ENCODE measurements around the gene NHLRC2.

Gene NHLRC2

DNA sequence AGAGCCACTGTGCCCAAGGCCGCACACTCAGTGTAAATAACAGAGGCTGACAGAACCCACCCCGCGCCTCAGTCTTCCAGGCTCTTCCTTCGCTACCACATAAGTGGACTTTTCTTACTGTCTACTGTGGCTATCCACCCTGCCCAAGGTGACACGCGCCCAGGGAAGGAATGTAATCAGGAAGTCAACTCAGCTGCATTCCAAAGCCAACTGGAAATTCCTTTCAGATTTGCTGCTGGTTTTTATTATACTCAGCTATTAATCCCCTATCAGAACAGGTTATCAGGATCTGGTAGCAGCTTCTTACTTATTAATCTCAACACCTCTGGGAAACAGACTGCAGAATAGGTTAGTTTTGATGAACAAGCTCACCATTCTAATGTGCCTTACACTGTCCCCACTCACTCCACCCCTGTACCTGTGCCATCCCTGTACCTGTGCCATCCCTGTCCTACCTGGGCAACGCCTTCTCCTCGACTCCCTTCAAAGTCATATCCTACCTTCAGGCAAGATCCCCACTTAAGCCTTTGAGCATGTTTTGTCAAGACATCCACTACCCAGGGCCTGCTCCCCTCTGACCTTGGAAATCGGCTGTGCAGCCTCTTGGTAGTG lies 90.7 kb downstream of the NHLRC2 start:
- no peaks in the 10 kb centered on the region for H3K36me3 ChIP-seq (ENCODE audit: insufficient read depth, low read length)
- H3K9ac ChIP-seq (ENCODE audit: low read depth, low read length) = no peak overlapping the region
- no peak overlapping the region for H3K4me3 ChIP-seq (ENCODE audit: low read length)
- no peaks in the 10 kb centered on the region for H3K27me3 ChIP-seq (ENCODE audit: control insufficient read depth, insufficient read depth, low read length)
- H3K4me1 ChIP-seq (ENCODE audit: control insufficient read depth, insufficient read depth, low read length) = peaks cover 20% of the 10 kb centered on the region
- no peaks in the 10 kb centered on the region for H3K9me3 ChIP-seq (replicated peaks; ENCODE audit: low read length)
- no peak overlapping the region for H3K4me2 ChIP-seq (ENCODE audit: low read length)

DNA sequence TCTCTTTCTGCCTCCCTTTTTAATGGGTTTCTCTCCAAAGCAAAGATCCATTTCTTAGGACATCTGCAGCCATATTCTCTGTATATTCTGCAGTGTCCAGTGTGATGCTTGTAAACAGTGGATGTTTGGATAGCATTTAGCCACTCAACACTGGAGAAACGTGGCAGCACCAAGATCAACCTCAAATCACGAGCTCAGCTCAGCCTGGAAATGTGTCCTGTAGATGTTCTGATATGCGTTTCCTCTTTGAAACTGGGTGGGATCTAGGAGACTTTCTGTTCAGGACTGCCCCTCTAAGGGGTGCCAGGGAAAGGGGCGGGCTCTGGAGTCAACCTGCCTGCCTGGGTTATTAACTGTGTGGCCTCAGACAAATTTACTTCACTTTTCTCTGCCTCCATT lies 91.2 kb downstream of the NHLRC2 start:
- Histone ChIP-seq H3K4me2 (ENCODE audit: low read length) (no peak overlapping the region), H3K4me1 (ENCODE audit: control insufficient read depth, insufficient read depth, low read length) (peaks cover 20% of the 10 kb centered on the region), H3K9ac (ENCODE audit: low read depth, low read length) (no peak overlapping the region), H3K36me3 (ENCODE audit: insufficient read depth, low read length) (no peaks in the 10 kb centered on the region), H3K4me3 (ENCODE audit: low read length) (no peak overlapping the region), H3K27me3 (ENCODE audit: control insufficient read depth, insufficient read depth, low read length) (no peaks in the 10 kb centered on the region), H3K9me3 (replicated peaks; ENCODE audit: low read length) (no peaks in the 10 kb centered on the region)

DNA sequence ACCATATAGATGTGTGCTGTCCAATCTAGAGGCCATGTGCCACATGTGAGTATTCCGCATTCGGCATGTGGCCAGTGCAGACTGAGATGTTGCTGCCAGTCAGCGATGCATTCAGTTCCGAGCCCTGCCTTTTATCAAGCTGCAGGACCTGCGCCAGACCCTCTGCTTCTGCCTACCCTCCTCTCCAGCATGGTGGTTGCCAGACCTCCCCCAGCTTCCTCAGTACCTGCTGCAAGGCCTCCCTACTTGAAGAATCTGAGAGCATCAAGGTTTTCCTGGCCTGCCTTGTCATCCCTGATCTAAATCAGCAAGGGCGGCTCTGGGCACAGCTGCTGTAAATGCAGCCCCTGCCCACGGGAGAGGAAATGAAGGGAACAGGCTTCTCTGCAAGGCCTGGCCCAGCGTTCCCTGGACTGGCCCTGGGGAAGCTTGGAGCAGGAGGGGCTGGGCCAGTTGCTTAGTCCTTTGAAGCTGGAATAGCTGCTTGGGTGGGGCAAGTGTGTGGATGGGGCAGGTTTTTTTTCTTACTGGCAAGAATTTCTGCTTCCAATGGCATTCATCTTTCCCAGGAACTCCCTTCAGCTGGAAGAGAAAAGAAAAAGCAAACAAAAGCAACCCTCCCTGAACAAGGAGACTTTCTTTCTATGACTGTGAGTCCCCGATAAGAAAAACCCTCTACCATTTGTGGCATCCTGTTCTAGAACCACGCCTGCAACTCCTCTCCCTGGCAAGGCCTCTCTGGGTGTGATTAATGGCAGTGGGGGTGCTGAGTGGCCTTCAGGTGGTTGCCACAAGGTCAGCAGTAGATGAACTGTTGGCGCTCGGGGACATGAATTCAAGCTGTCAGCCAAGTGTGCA lies 93.0 kb downstream of the NHLRC2 start:
- no peak overlapping the region for H3K9ac ChIP-seq (ENCODE audit: low read depth, low read length)
- H3K27me3 ChIP-seq (ENCODE audit: control insufficient read depth, insufficient read depth, low read length) = no peaks in the 10 kb centered on the region
- H3K36me3 ChIP-seq (ENCODE audit: insufficient read depth, low read length) = no peaks in the 10 kb centered on the region
- H3K4me3 ChIP-seq (ENCODE audit: low read length) = no peak overlapping the region
- H3K4me2 ChIP-seq (ENCODE audit: low read length) = no peak overlapping the region
- H3K9me3 ChIP-seq (replicated peaks; ENCODE audit: low read length) = no peaks in the 10 kb centered on the region
- H3K4me1 ChIP-seq (ENCODE audit: control insufficient read depth, insufficient read depth, low read length) = peaks cover 20% of the 10 kb centered on the region

DNA sequence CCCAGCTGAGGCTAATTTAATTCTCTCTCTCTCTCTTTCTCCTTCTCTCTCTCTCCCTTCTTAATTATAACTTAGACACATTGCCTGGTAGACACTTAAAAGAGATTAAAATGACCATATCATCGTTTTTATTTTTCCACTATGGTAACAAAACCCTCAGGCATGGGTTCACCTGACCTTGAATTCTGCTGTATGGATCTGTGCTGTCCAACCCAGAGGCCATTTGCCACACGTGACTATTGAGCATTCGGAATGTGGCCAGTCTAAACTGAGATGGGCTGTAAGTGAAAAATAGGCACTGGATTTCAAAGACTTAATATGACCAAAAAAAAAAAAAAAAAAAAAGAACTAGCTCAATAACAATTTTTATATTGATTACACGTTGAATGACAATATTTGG lies 93.6 kb downstream of the NHLRC2 start:
- no peak overlapping the region for H3K4me3 ChIP-seq (ENCODE audit: low read length)
- no peaks in the 10 kb centered on the region for H3K9me3 ChIP-seq (replicated peaks; ENCODE audit: low read length)
- no peaks in the 10 kb centered on the region for H3K36me3 ChIP-seq (ENCODE audit: insufficient read depth, low read length)
- H3K4me1 ChIP-seq (ENCODE audit: control insufficient read depth, insufficient read depth, low read length) = peaks cover 20% of the 10 kb centered on the region
- H3K9ac ChIP-seq (ENCODE audit: low read depth, low read length) = no peak overlapping the region
- no peak overlapping the region for H3K4me2 ChIP-seq (ENCODE audit: low read length)
- H3K27me3 ChIP-seq (ENCODE audit: control insufficient read depth, insufficient read depth, low read length) = no peaks in the 10 kb centered on the region

DNA sequence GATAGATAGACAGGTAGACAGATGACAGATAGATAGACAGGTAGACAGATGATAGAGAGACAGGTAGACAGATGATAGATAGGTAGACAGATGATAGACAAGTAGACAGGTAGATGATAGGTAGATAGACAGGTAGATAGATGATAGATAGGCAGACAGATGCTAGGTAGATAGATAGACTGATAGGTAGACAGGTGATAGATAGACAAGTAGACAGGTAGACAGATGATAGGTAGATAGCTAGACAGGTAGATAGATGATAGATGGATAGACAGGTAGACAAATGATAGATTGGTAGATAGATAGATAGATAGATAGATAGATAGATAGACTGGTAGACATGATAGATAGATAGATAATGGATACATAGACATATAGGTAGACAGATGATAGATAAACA lies 95.8 kb downstream of the NHLRC2 start:
- H3K9ac ChIP-seq (ENCODE audit: low read depth, low read length) = no peak overlapping the region
- H3K36me3 ChIP-seq (ENCODE audit: insufficient read depth, low read length) = no peaks in the 10 kb centered on the region
- peaks cover 11% of the 10 kb centered on the region for H3K4me1 ChIP-seq (ENCODE audit: control insufficient read depth, insufficient read depth, low read length)
- H3K4me3 ChIP-seq (ENCODE audit: low read length) = no peak overlapping the region
- H3K9me3 ChIP-seq (replicated peaks; ENCODE audit: low read length) = no peaks in the 10 kb centered on the region
- H3K4me2 ChIP-seq (ENCODE audit: low read length) = no peak overlapping the region
- H3K27me3 ChIP-seq (ENCODE audit: control insufficient read depth, insufficient read depth, low read length) = no peaks in the 10 kb centered on the region

DNA sequence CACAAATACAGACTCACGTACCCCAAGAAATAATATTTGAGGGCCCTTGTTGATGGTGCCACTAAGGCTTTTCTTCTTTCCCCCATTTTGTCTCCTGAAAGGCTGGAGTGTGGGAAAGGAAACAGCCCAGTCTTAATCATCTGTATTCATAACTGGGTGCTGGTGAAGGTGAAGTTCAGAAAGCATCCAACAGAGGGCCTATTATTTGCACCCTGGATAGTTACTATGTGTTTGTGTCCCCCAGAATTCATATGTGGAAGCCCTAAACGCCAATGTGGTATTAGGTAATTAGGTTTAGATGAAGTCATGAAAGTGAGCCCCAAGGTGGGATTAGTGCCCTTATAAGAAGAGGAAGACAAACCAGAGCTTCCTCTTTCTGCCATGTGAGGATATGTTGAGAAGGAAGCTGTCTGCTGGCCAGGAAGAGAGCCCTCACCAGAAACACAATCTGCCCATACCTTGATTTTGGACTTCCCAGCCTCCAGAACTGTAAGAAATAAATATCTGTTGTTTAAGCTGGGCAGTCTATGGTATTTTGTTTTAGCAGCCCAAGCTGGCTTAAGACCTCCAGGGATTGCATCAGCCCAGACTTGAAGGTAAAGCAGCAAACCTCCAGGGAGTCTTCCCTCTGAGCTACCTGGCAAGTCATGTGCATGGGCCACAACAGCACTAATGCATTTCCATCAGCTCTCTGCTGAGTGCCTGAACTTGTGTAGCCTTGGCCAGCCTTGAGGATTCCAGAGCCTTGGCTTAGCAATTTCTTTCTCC lies 99.2 kb downstream of the NHLRC2 start:
- Histone ChIP-seq H3K4me1 (ENCODE audit: control insufficient read depth, insufficient read depth, low read length) (peaks cover 20% of the 10 kb centered on the region), H3K4me2 (ENCODE audit: low read length) (no peak overlapping the region), H3K4me3 (ENCODE audit: low read length) (no peak overlapping the region), H3K36me3 (ENCODE audit: insufficient read depth, low read length) (no peaks in the 10 kb centered on the region), H3K27me3 (ENCODE audit: control insufficient read depth, insufficient read depth, low read length) (no peaks in the 10 kb centered on the region), H3K9ac (ENCODE audit: low read depth, low read length) (no peak overlapping the region), H3K9me3 (replicated peaks; ENCODE audit: low read length) (no peaks in the 10 kb centered on the region)

DNA sequence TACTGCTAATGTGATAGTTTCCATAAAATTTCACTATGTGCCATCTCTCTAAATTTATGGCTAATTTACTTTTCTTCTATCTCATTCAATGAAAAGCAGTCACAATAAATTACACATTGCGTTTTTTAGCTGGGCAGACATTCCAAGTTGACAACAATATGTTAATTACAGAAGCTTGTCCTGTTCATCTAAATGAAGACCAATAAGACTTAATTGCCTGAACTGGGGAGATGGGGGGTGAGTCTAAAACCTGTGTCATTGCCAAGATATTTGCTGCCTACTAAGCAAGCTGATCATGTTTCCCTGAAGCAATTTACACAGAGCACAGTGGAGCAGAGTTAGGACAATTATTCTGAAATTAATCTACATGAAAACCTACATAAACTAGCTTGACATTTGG lies 99.9 kb downstream of the NHLRC2 start:
- H3K27me3 ChIP-seq (ENCODE audit: control insufficient read depth, insufficient read depth, low read length) = no peaks in the 10 kb centered on the region
- H3K9ac ChIP-seq (ENCODE audit: low read depth, low read length) = no peak overlapping the region
- no peaks in the 10 kb centered on the region for H3K36me3 ChIP-seq (ENCODE audit: insufficient read depth, low read length)
- H3K9me3 ChIP-seq (replicated peaks; ENCODE audit: low read length) = no peaks in the 10 kb centered on the region
- no peak overlapping the region for H3K4me3 ChIP-seq (ENCODE audit: low read length)
- peaks cover 27% of the 10 kb centered on the region for H3K4me1 ChIP-seq (ENCODE audit: control insufficient read depth, insufficient read depth, low read length)
- no peak overlapping the region for H3K4me2 ChIP-seq (ENCODE audit: low read length)

DNA sequence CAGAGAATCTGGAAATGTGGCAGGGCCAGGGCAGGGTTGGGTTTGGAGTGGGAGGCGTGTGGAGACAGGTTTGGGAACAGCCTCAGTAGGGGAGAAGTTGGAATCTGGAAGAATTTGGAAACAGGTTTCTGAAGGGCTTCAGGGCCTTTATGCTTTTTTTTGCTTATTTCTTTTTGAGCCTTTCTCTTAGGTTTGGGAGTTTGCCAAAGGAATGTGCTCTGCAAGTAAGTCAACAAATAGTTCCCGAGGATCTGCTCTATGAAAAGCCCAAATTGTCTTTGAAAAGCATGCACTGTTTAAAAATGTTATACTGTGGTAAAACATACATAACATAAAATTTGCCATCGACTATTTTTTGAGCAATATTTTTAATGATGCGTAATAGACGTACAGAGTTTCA lies 102.6 kb downstream of the NHLRC2 start:
- Histone ChIP-seq H3K36me3 (ENCODE audit: insufficient read depth, low read length) (no peaks in the 10 kb centered on the region), H3K4me3 (ENCODE audit: low read length) (no peak overlapping the region), H3K9ac (ENCODE audit: low read depth, low read length) (peak overlapping the region; percentile 15), H3K9me3 (replicated peaks; ENCODE audit: low read length) (no peaks in the 10 kb centered on the region), H3K27me3 (ENCODE audit: control insufficient read depth, insufficient read depth, low read length) (no peaks in the 10 kb centered on the region), H3K4me1 (ENCODE audit: control insufficient read depth, insufficient read depth, low read length) (peaks cover 32% of the 10 kb centered on the region), H3K4me2 (ENCODE audit: low read length) (no peak overlapping the region)

DNA sequence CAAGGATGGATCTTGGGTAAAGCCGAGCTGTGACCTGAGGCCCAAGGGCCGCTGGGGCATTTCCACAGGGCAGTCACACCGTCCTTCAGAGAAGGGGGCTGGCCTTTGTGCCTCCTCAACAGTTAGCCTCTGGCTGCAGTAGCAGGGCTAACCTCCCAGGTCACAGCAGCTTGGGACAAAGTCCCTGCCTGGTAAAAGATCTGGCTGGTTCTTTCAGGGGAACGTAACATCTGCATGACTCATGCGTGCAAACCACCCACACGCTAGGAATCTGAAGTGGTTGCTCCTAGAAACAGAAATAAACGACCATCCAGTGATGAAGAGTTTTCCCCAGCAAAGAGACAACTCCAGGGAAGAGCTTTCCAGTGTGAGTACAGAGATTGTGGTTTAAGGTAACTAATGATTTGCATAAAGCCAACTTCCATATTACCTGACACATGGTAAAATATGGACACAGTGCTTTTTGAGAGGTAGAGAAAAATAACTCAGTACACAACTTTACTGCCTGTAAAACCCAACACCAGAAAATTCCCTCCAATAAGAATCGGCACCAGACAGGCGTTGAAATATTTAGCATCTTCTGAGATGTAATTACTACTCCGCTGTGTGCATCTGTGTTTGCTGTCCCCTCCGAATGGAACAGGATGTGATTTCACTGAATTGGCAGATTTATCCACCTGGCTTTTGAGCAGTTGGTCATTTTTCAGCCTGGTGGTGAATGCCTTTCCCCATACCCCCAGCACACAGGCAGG lies 104.3 kb downstream of the NHLRC2 start:
- no peaks in the 10 kb centered on the region for H3K36me3 ChIP-seq (ENCODE audit: insufficient read depth, low read length)
- peaks cover 32% of the 10 kb centered on the region for H3K4me1 ChIP-seq (ENCODE audit: control insufficient read depth, insufficient read depth, low read length)
- H3K9ac ChIP-seq (ENCODE audit: low read depth, low read length) = peak overlapping the region; percentile 44
- peak overlapping the region; percentile 18 for H3K4me3 ChIP-seq (ENCODE audit: low read length)
- H3K27me3 ChIP-seq (ENCODE audit: control insufficient read depth, insufficient read depth, low read length) = no peaks in the 10 kb centered on the region
- H3K4me2 ChIP-seq (ENCODE audit: low read length) = peak overlapping the region; percentile 68
- no peaks in the 10 kb centered on the region for H3K9me3 ChIP-seq (replicated peaks; ENCODE audit: low read length)

DNA sequence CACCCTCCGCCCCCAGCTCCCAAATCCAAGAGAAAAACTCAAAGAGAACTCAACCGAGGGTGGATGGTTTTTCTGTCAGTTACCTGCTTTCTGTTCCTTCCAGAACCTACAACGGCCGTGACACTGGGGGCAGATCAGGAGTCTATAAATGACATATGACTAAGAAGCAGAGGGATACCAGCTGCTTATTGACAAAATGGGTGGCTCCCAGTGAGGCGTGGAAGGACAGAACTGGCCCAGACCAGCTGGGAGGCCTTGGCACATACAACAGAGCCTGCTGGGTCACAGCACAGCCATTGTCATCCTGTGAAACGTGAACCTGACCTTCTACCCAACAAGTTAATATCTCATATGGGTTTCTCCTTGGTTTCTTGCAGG lies 104.9 kb downstream of the NHLRC2 start:
- Histone ChIP-seq H3K4me2 (ENCODE audit: low read length) (peak overlapping the region; percentile 68), H3K36me3 (ENCODE audit: insufficient read depth, low read length) (no peaks in the 10 kb centered on the region), H3K4me1 (ENCODE audit: control insufficient read depth, insufficient read depth, low read length) (peaks cover 32% of the 10 kb centered on the region)

DNA sequence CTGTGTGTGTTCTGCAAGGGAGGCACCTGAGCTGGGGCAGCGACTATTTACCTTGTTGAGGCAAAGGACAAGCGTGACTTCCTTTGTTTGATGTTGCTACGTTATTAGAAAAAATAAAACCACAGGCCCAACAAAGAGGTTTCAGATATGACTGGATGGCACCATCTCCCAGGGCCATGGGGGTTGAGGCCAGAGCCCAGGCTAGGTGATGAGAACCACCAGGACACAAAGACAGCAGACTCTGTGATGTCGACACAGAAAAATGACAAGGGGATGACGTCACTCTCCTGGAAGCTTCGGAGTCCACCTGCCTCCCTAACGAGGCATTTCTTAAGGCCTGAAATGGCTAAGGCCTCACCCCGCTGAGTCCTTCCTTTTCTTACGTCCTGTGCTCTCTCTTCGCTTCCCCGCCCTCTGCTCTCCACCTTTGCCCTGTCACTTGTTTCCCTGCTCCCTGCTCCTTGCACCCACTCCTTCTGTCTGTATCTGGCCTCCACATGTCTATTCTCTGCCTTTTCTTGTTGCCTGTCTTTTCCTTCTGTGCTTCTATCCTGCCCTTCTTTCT lies 106.2 kb downstream of the NHLRC2 start:
- Histone ChIP-seq H3K4me1 (ENCODE audit: control insufficient read depth, insufficient read depth, low read length) (peaks cover 32% of the 10 kb centered on the region), H3K4me2 (ENCODE audit: low read length) (no peak overlapping the region), H3K9ac (ENCODE audit: low read depth, low read length) (no peak overlapping the region), H3K36me3 (ENCODE audit: insufficient read depth, low read length) (no peaks in the 10 kb centered on the region), H3K9me3 (replicated peaks; ENCODE audit: low read length) (no peaks in the 10 kb centered on the region), H3K27me3 (ENCODE audit: control insufficient read depth, insufficient read depth, low read length) (peaks cover 2% of the 10 kb centered on the region), H3K4me3 (ENCODE audit: low read length) (no peak overlapping the region)

More for the DNA sequence above, 104.9 kb downstream of the NHLRC2 start:
- Histone ChIP-seq H3K4me3 (ENCODE audit: low read length) (peak overlapping the region; percentile 10), H3K9ac (ENCODE audit: low read depth, low read length) (no peak overlapping the region), H3K9me3 (replicated peaks; ENCODE audit: low read length) (no peaks in the 10 kb centered on the region), H3K27me3 (ENCODE audit: control insufficient read depth, insufficient read depth, low read length) (peaks cover 2% of the 10 kb centered on the region)

Data from skeletal muscle satellite cell (primary cell).